SKM-1 (cell line): ENCODE data around the gene SBK1.

Experiments
- DNase-seq: peaks from one replicate; lab custom pipeline; 2025; ENCODE audit not compliant: unreplicated experiment; lab: John Stamatoyannopoulos, UW

The SBK1 gene

GRCh38 chr16:28304214-28304613, 11.9 kb downstream of the SBK1 start:
- no peak for DNase-seq

- no peak for DNase-seq
These were observed 15.6 kb downstream of the SBK1 start for GRCh38 chr16:28307936-28308335.

- DNase-seq = no peak
These were observed 16.7 kb downstream of the SBK1 start for GRCh38 chr16:28308794-28309584.

- DNase-seq = no peak
These were observed 17.5 kb downstream of the SBK1 start for GRCh38 chr16:28309811-28310311.

GRCh38 chr16:28310796-28311195, 18.5 kb downstream of the SBK1 start:
- no peak for DNase-seq

- no peak for DNase-seq
These were observed 19.1 kb downstream of the SBK1 start for GRCh38 chr16:28311413-28311812.

GRCh38 chr16:28311913-28312312, 19.6 kb downstream of the SBK1 start:
- no peak for DNase-seq

- no peak for DNase-seq
These were observed 20.0 kb downstream of the SBK1 start for GRCh38 chr16:28312327-28312726.

- DNase-seq = no peak
These were observed 21.3 kb downstream of the SBK1 start for GRCh38 chr16:28313587-28313986.

GRCh38 chr16:28316054-28316453, 23.7 kb downstream of the SBK1 start:
- no peak for DNase-seq

- peak; percentile 23 for DNase-seq
These were observed 24.9 kb downstream of the SBK1 start for GRCh38 chr16:28317040-28317880.

- no peak for DNase-seq
These were observed 25.9 kb downstream of the SBK1 start for GRCh38 chr16:28318042-28318744.

- no peak for DNase-seq
These were observed 27.2 kb downstream of the SBK1 start for GRCh38 chr16:28319476-28320022.

GRCh38 chr16:28320023-28320561, 27.8 kb downstream of the SBK1 start:
- DNase-seq = no peak

GRCh38 chr16:28320741-28321140, 28.4 kb downstream of the SBK1 start:
- DNase-seq = no peak

- peak; percentile 55 for DNase-seq
These were observed 29.5 kb downstream of the SBK1 start for GRCh38 chr16:28321700-28322411.

GRCh38 chr16:28324235-28324886, 32.0 kb downstream of the SBK1 start:
- DNase-seq = no peak

- no peak for DNase-seq
These were observed 32.6 kb downstream of the SBK1 start for GRCh38 chr16:28324887-28325279.

GRCh38 chr16:28326881-28327610, 34.7 kb downstream of the SBK1 start:
- DNase-seq = no peak
